IMR-90 (cell line): ENCODE data around the gene DAB1.

Experiments
- CTCF ChIP-seq: conservative IDR thresholded peaks from 2 replicates; pipeline ENCODE4 v1.5.1; 2012; ENCODE audit warnings: mild to moderate bottlenecking, low read depth, low read length, improper control_type of control experiment
- MAFK ChIP-seq: IDR thresholded peaks from 2 replicates; pipeline ENCODE4 v1.6.1; 2012; ENCODE audit warnings: low read depth, low read length, improper control_type of control experiment
- POLR2A ChIP-seq: IDR thresholded peaks from 2 replicates; pipeline ENCODE4 v1.6.1; 2012; ENCODE audit warnings: mild to moderate bottlenecking, low read depth, low read length

DNA sequence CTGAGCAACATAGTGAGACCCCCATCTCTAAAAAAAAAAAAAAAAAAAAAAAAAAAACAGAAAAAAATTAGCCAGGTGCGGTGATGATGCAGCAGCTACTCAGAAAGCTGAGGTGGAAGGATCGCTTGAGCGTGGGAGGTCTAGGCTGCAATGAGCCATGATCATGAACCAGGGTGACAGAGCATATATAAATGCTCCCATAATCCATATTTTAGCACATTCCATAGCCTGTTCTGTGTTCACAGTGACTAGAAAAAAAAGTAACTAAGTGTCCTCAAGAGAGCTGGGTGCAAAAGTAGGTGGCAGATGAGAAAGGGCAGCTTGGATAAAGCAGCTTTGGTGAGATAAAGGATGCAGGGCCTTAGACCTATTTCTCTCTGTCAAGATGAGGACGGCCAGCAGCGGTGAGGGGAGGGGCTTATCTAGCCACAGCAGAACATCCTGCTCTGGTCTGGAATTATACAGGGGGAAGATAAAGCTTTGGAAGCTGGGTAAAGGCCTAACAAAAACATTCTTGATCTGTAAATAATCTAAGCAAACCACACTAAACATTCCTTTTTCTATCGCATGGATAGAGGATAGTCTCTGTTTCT, 205.3 kb downstream of the DAB1 start:
- TF ChIP-seq CTCF (no peak), POLR2A (no peak), MAFK (no peak)
